Lower leg skin (tissue), 4 donors: ENCODE measurements around the gene TMA7. TPM values are rescaled to one million over a fixed set of nuclear protein-coding genes. Genes with fewer than 3 reads are reported as not detected.

Source experiments
- DNase-seq, 2 donors: peaks; one replicate each; pipeline ENCODE4 v3.0.0-alpha.2; 2019; ENCODE audit warnings: low spot score in 2 of 2
- H3K4me3 ChIP-seq: fragments of 200-600 bp; sonication (generic); 2 replicates; pipeline ENCODE4 v1.5.1; 2017; ENCODE audit warnings: mild to moderate bottlenecking, low read depth; ENCODE audit not compliant: poor library complexity, severe bottlenecking
- CTCF ChIP-seq, 3 donors: fragments of 450-650 bp; IDR thresholded peaks; one replicate each; pipeline ENCODE4 v1.5.1; 2016; ENCODE audit warnings: antibody characterized with exemption in 3 of 3, mild to moderate bottlenecking in 3 of 3, moderate library complexity in 2 of 3
- POLR2A ChIP-seq, 2 donors: fragments of 450-650 bp; IDR thresholded peaks; one replicate each; pipeline ENCODE4 v1.6.1; 2016 to 2017; ENCODE audit warnings: antibody characterized with exemption in 2 of 2, mild to moderate bottlenecking in 1 of 2, moderate library complexity in 1 of 2
- WGBS, 2 donors: methylation state at CpG; one replicate each; pipeline ENCODE4 v1.1.5; 2018; 5-methylcytosine and 5-hydroxymethylcytosine counted together
- intact Hi-C: fragments of 100-400 bp; cut with DNase I; formaldehyde crosslinking; loops from one replicate; pipeline ENCODE4 v1.15.0; 2023; ENCODE audit warnings: low total_unique reads
- total RNA-seq, 4 donors: library from RNA; depleted of rRNA; stranded (reverse); fragments of >200 nt; gene quantifications; one replicate each; pipeline ENCODE4 v1.1.0, GENCODE V29; 2016

Gene TMA7
- total RNA-seq, 4 donors from 2014 or later: 173 to 271 (median 250) TPM

- H3K4me3 ChIP-seq: no peak overlapping the region
- intact Hi-C loops: no loop called here
- 93 to 94% methylated on average over 12 to 14 of the region's 14 CpGs for WGBS, 2 donors
- no peak for TF ChIP-seq CTCF (IDR thresholded peaks at IDR 0.05)
- no peak for TF ChIP-seq POLR2A (IDR thresholded peaks at IDR 0.05)
- DNase-seq: no peak
Observed at GRCh38 chr3:48416091-48416505, 24.0 kb upstream of the TMA7 start.

- DNase-seq: no peak
- intact Hi-C loops: no loop called here
- 95 to 98% methylated on average over 4 of the region's 4 CpGs for WGBS, 2 donors
- no peak overlapping the region for H3K4me3 ChIP-seq
- no peak for TF ChIP-seq CTCF (IDR thresholded peaks at IDR 0.05)
Observed at GRCh38 chr3:48416546-48416945, 23.5 kb upstream of the TMA7 start.

- DNase-seq: no peak
- intact Hi-C loops: no loop called here
- TF ChIP-seq CTCF (IDR thresholded peaks at IDR 0.05) (no peak), POLR2A (IDR thresholded peaks at IDR 0.05) (no peak)
- 90% methylated on average over 10 to 14 of the region's 14 CpGs for WGBS, 2 donors
- no peak overlapping the region for H3K4me3 ChIP-seq
Observed at GRCh38 chr3:48417529-48418108, 22.4 kb upstream of the TMA7 start.

- intact Hi-C loops: no loop called here
- WGBS, 2 donors: 85 to 89% methylated on average over 16 to 17 of the region's 17 CpGs
- DNase-seq: no peak
- TF ChIP-seq POLR2A (IDR thresholded peaks at IDR 0.05) (no peak), CTCF (IDR thresholded peaks at IDR 0.05) (no peak)
- no peak overlapping the region for H3K4me3 ChIP-seq
Observed at GRCh38 chr3:48418140-48418539, 21.9 kb upstream of the TMA7 start.

GRCh38 chr3:48418651-48419050, 21.4 kb upstream of the TMA7 start:
- DNase-seq: no peak
- H3K4me3 ChIP-seq: no peak overlapping the region
- TF ChIP-seq POLR2A (IDR thresholded peaks at IDR 0.05) (no peak), CTCF (IDR thresholded peaks at IDR 0.05) (no peak)
- WGBS, 2 donors: 81 to 88% methylated on average over 6 to 7 of the region's 9 CpGs
- intact Hi-C loops: no loop called here

GRCh38 chr3:48419149-48419548, 20.9 kb upstream of the TMA7 start:
- WGBS, 2 donors: 87 to 92% methylated on average over 8 to 9 of the region's 9 CpGs
- H3K4me3 ChIP-seq: no peak overlapping the region
- intact Hi-C loops: no loop called here
- TF ChIP-seq POLR2A (IDR thresholded peaks at IDR 0.05): no peak
- no peak for TF ChIP-seq CTCF (IDR thresholded peaks at IDR 0.05)
- DNase-seq: no peak
